PFSK-1 (cell line): Measurements from ENCODE around the gene POT1.

ENCODE experiments used
- POLR2AphosphoS5 ChIP-seq: IDR thresholded peaks from 2 replicates; pipeline ENCODE4 v1.6.1; 2012; ENCODE audit warnings: low read depth, mild to moderate bottlenecking, control low read depth, low read length, moderate library complexity
- SIN3A ChIP-seq: IDR thresholded peaks from 2 replicates; pipeline ENCODE4 v1.6.1; 2012; ENCODE audit warnings: mild to moderate bottlenecking, low read length, moderate library complexity, borderline replicate concordance; ENCODE audit not compliant: insufficient read depth

- TF ChIP-seq POLR2AphosphoS5 (peak; percentile 90), SIN3A (peak; percentile 79; the same call in 1 of the 2 replicates)
Observed at GRCh38 chr7:124929467-124930172, at the start of gene POT1.
